PC-9 (cell line): ENCODE results near the gene BAIAP2.

Source experiments
- CTCF ChIP-seq: fragments of 200-600 bp; sonication (generic); conservative IDR thresholded peaks from 2 replicates; pipeline ENCODE4 v1.6.1; 2017; ENCODE audit warnings: mixed run types, antibody characterized with exemption, mild to moderate bottlenecking, moderate library complexity
- EZH2 ChIP-seq: fragments of 200-600 bp; sonication (generic); IDR thresholded peaks from 2 replicates; pipeline ENCODE4 v1.8.0; 2017; ENCODE audit warnings: antibody characterized with exemption, low read depth

- TF ChIP-seq EZH2, result no peak
- TF ChIP-seq CTCF, result no peak
Observed at GRCh38 chr17:80998118-80998747, 36.7 kb upstream of the BAIAP2 start.
